K562 treated with DMSO at 1 percent for 12 hours (cell line): ENCODE measurements around the gene SLC26A11. TPM values are rescaled to one million over a fixed set of nuclear protein-coding genes. Genes with fewer than 3 reads are reported as not detected.

Experiments used
- total RNA-seq: library from RNA; unstranded; fragments of 300-600 nt; gene quantifications from 2 replicates; pipeline ENCODE4 v1.2.3, GENCODE V29; 2022; ENCODE audit not compliant: insufficient read depth

SLC26A11 gene
- 5.4 and 14.3 TPM in 2 replicates for total RNA-seq

DNA sequence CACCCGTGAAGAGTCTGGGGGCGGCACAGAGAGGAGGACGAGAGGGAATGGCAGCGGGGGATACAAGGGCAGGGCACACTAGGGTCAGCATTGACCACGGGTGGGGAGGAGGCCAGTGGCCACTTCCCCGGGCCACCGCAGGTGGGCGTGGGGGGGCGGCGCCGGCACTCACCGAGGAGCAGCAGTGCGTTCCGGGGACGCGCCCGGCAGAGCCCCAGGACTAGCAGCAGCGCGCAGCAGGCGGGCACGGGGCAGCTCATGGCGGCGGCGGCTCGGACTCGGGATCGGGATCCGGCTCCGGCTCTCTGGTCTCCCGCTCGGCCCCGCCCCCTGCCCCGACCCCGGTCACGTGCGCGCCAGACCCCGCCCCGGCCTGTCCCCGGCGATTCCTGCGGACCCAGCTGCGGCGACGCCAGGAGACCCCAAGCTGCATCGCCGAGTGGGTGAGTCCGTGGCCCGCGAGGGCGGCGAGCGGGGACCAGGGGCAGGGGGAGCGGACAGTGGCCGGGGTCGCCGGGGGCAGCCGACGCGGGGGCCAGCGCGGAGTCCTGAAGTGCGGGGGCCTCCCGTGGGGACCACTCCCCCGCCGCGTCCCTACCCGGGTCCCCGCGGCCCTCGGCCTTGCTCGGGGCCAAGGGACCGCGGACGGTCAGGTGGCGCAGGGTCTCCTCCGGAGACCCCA is at the start of gene SLC26A11, which contains the start of gene SGSH:
Gene SLC26A11, plus strand, starts transcription at position 374 of the 682 bp plus-strand sequence. CDS start 1,134 bp downstream, outside the sequence.
Gene SGSH, minus strand, starts transcription at position 280 of the 682 bp plus-strand sequence. Its CDS starts 20 bp downstream, at position 260.

DNA sequence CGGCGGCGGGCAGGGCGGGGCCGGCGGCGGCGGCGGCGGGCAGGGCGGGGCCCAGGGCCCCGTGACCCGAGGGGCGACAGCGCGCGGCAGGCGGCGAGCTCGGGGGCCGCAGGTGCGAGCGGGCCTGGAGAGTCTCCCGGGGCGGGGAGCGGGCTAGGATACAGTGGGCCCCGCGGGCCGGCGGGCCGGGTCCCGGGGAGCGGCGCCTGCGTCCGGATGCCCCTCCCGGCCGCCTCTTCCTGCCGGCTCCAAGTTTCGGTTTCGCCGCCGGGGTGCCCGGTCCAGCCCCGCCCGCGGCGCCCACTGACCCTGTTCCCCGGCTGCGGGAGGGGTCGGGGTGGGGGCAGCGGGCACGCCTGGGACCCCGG is 40.5 kb downstream of the SLC26A11 start, which contains the start of gene RNF213:
Gene RNF213, plus strand, starts transcription at position 62 of the 368 bp plus-strand sequence. CDS start 2,830 bp downstream, outside the sequence.

Other genes starting within 250 kb of the SLC26A11 start
- gene TBC1D16, start 184.6 kb upstream of the SLC26A11 start, total RNA-seq, result 0.17 and 1.7 TPM in 2 replicates
- gene CCDC40, start 183.8 kb upstream of the SLC26A11 start, total RNA-seq, result not detected in 2 replicates
- 6.7 and 11.2 TPM in 2 replicates for gene GAA, start 118.8 kb upstream of the SLC26A11 start, total RNA-seq
- gene EIF4A3, start 73.3 kb upstream of the SLC26A11 start, total RNA-seq, result 101 and 119 TPM in 2 replicates
- 0.46 TPM in 1 of 2 replicates, not detected in the other for gene CARD14, start 50.4 kb upstream of the SLC26A11 start, total RNA-seq
- gene SGSH, start 94 bp upstream of the SLC26A11 start, total RNA-seq, result 29.6 and 49.6 TPM in 2 replicates
- gene RNF213, start 40.4 kb downstream of the SLC26A11 start, total RNA-seq, result 13.9 and 68.4 TPM in 2 replicates
- 11.4 and 13.4 TPM in 2 replicates for gene ENDOV, start 194.7 kb downstream of the SLC26A11 start, total RNA-seq